22Rv1 (cell line): ENCODE measurements around the gene USP40.

Source experiments
- CTCF ChIP-seq: fragments of 450-650 bp; IDR thresholded peaks from 2 replicates; pipeline ENCODE4 v1.5.1; 2017; ENCODE audit warnings: mild to moderate bottlenecking
- ZFX ChIP-seq: fragments of 450-650 bp; IDR thresholded peaks from 2 replicates; pipeline ENCODE4 v1.6.1; 2017; ENCODE audit warnings: antibody characterized with exemption, borderline replicate concordance

GRCh38 chr2:233597522-233597921 is 30.9 kb upstream of the USP40 start:
- TF ChIP-seq CTCF (no peak), ZFX (no peak)
